ENCODE measurements around the gene PDE5A.

The PDE5A gene

GRCh38 chr4:119559044-119559647 is 69.5 kb downstream of the PDE5A start:
- Histone ChIP-seq H3K9me3 (ENCODE audit: control insufficient read depth in 5 of 5, low read length in 5 of 5) (peaks cover 0 to 7% (median 5%) of the 10 kb centered on the region in 5 donors), H3K36me3 (ENCODE audit: control insufficient read depth in 5 of 5, insufficient read depth in 5 of 5, low read length in 5 of 5) (peaks cover 0 to 3% (median 0%) of the 10 kb centered on the region in 5 donors), H3K9ac (ENCODE audit: low read length in 5 of 5) (no peak overlapping the region), H3K4me3 (ENCODE audit: low read depth in 1 of 5, low read length in 5 of 5) (no peak overlapping the region), H3K27ac (ENCODE audit: low read depth, low read length) (no peak overlapping the region), H3K27me3 (ENCODE audit: control insufficient read depth in 5 of 5, insufficient read depth in 4 of 5, low read length in 5 of 5) (no peaks in the 10 kb centered on the region), H3K4me1 (ENCODE audit: control insufficient read depth in 5 of 5, insufficient read depth in 5 of 5, low read length in 5 of 5) (no peaks in the 10 kb centered on the region)

DNA sequence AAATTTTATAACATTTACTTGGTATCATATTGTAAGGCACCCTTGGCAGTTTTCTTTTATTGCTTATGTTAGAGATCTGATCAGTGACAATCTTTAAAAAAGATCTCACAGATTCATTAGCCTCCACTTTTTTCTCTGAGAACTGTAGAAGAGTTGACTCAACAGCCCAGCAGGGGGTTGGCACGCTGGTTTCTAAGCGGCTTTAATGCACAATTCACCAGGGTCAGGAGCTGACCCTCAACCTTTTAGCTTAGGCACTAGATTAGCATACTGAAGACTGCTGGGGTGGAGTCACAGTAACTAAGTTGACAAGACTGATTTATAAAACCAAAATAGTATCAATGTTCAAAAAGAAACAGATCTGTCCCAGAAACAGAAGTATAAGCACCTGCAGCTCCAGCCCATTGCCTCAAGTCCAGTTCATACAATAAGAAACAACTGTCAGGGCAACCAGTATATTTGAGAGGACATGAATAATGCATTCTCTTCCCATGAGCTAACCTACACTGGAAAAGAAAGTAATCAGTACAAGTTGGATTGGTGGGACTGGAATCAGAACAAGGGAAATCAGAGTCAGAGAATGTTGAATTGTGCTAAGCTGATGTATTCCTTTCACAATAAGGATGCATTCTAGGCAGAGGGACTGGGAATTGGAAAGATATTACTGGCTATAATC is 77.6 kb downstream of the PDE5A start:
- Histone ChIP-seq H3K27ac (ENCODE audit: low read depth, low read length) (no peak overlapping the region), H3K4me3 (ENCODE audit: low read depth in 1 of 5, low read length in 5 of 5) (no peak overlapping the region), H3K27me3 (ENCODE audit: control insufficient read depth in 5 of 5, insufficient read depth in 4 of 5, low read length in 5 of 5) (no peaks in the 10 kb centered on the region), H3K36me3 (ENCODE audit: control insufficient read depth in 5 of 5, insufficient read depth in 5 of 5, low read length in 5 of 5) (peaks cover 0 to 16% (median 0%) of the 10 kb centered on the region in 5 donors), H3K9ac (ENCODE audit: low read length in 5 of 5) (no peak overlapping the region), H3K4me1 (ENCODE audit: control insufficient read depth in 5 of 5, insufficient read depth in 5 of 5, low read length in 5 of 5) (no peaks in the 10 kb centered on the region), H3K9me3 (ENCODE audit: control insufficient read depth in 5 of 5, low read length in 5 of 5) (no peaks in the 10 kb centered on the region)

DNA sequence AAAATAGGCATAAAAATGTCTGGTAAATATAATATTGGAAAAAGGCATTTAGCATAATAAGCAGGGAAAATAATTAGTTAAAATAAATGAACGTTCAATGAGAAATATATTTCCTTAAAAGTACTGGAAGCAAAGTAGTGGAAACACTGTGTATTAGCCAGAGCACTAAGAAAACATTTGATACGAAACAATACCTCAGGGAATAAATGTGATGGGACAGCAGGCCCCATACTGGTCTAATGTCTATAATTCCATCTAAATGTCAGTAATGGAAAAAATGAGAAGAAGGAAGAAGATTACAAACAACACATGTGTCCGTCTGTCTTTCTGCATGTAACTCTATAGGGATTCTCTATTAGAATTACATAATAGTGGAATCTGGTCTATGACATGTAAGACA is 79.0 kb downstream of the PDE5A start:
- Histone ChIP-seq H3K36me3 (ENCODE audit: control insufficient read depth in 5 of 5, insufficient read depth in 5 of 5, low read length in 5 of 5) (peaks cover 0 to 16% (median 0%) of the 10 kb centered on the region in 5 donors), H3K9ac (ENCODE audit: low read length in 5 of 5) (no peak overlapping the region), H3K4me3 (ENCODE audit: low read depth in 1 of 5, low read length in 5 of 5) (no peak overlapping the region), H3K27ac (ENCODE audit: low read depth, low read length) (no peak overlapping the region), H3K27me3 (ENCODE audit: control insufficient read depth in 5 of 5, insufficient read depth in 4 of 5, low read length in 5 of 5) (no peaks in the 10 kb centered on the region), H3K9me3 (ENCODE audit: control insufficient read depth in 5 of 5, low read length in 5 of 5) (no peaks in the 10 kb centered on the region), H3K4me1 (ENCODE audit: control insufficient read depth in 5 of 5, insufficient read depth in 5 of 5, low read length in 5 of 5) (no peaks in the 10 kb centered on the region)

GRCh38 chr4:119543779-119544178 is 84.8 kb downstream of the PDE5A start:
- Histone ChIP-seq H3K27me3 (ENCODE audit: control insufficient read depth in 5 of 5, insufficient read depth in 4 of 5, low read length in 5 of 5) (no peaks in the 10 kb centered on the region), H3K4me3 (ENCODE audit: low read depth in 1 of 5, low read length in 5 of 5) (no peak overlapping the region), H3K27ac (ENCODE audit: low read depth, low read length) (no peak overlapping the region), H3K36me3 (ENCODE audit: control insufficient read depth in 5 of 5, insufficient read depth in 5 of 5, low read length in 5 of 5) (peaks cover 0 to 4% (median 0%) of the 10 kb centered on the region in 5 donors), H3K9me3 (ENCODE audit: control insufficient read depth in 5 of 5, low read length in 5 of 5) (no peaks in the 10 kb centered on the region), H3K9ac (ENCODE audit: low read length in 5 of 5) (no peak overlapping the region), H3K4me1 (ENCODE audit: control insufficient read depth in 5 of 5, insufficient read depth in 5 of 5, low read length in 5 of 5) (peaks cover 0 to 3% (median 0%) of the 10 kb centered on the region in 5 donors)

DNA sequence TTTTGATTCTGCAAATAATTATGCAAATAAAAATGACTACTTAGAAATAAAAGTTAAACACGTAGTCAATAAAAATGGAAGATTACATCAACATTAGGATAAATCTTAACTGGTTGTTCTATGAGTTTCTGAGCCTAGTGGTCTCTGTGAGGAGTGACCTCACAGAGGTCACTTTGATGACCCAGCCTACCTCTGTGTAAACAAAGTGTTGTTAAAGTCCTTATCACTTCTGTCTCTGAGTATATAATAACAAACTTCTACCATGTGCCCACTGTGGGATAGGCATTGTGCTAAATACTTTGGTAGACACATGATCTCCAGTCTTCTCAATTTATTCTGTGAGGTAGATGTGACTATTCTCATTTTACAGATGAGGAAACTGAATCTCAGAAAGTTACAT is 85.4 kb downstream of the PDE5A start:
- Histone ChIP-seq H3K9me3 (ENCODE audit: control insufficient read depth in 5 of 5, low read length in 5 of 5) (no peaks in the 10 kb centered on the region), H3K9ac (ENCODE audit: low read length in 5 of 5) (no peak overlapping the region), H3K27me3 (ENCODE audit: control insufficient read depth in 5 of 5, insufficient read depth in 4 of 5, low read length in 5 of 5) (no peaks in the 10 kb centered on the region), H3K4me1 (ENCODE audit: control insufficient read depth in 5 of 5, insufficient read depth in 5 of 5, low read length in 5 of 5) (peaks cover 0 to 3% (median 0%) of the 10 kb centered on the region in 5 donors), H3K4me3 (ENCODE audit: low read depth in 1 of 5, low read length in 5 of 5) (no peak overlapping the region), H3K36me3 (ENCODE audit: control insufficient read depth in 5 of 5, insufficient read depth in 5 of 5, low read length in 5 of 5) (peaks cover under 1 to 7% (median 1%) of the 10 kb centered on the region in 5 donors), H3K27ac (ENCODE audit: low read depth, low read length) (no peak overlapping the region)

DNA sequence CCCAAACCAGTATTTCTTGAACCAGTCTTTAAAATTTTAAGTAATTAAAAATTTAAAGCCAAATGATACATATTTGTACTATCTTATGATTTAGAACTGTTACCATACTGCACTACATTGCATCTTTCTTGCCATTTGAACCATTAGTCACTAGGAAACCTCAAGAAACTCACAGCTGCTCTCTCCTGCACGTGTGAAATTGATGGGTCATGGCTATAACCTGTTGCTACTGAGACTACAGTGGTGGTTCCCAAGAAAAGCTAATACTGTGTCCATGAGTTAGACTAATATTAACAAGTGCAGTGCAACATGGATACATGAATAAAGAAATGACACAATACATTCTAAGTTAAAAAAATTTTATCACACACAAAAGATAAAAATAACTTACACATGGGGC is 88.4 kb downstream of the PDE5A start:
- H3K27ac ChIP-seq (ENCODE audit: low read depth, low read length), result no peak overlapping the region
- no peak overlapping the region for H3K9ac ChIP-seq (ENCODE audit: low read length in 5 of 5)
- no peaks in the 10 kb centered on the region for H3K27me3 ChIP-seq (ENCODE audit: control insufficient read depth in 5 of 5, insufficient read depth in 4 of 5, low read length in 5 of 5)
- no peaks in the 10 kb centered on the region for H3K9me3 ChIP-seq (ENCODE audit: control insufficient read depth in 5 of 5, low read length in 5 of 5)
- peaks cover 0 to 3% (median 0%) of the 10 kb centered on the region in 5 donors for H3K4me1 ChIP-seq (ENCODE audit: control insufficient read depth in 5 of 5, insufficient read depth in 5 of 5, low read length in 5 of 5)
- H3K36me3 ChIP-seq (ENCODE audit: control insufficient read depth in 5 of 5, insufficient read depth in 5 of 5, low read length in 5 of 5), result peaks cover 2 to 10% (median 6%) of the 10 kb centered on the region in 5 donors
- no peak overlapping the region for H3K4me3 ChIP-seq (ENCODE audit: low read depth in 1 of 5, low read length in 5 of 5)

DNA sequence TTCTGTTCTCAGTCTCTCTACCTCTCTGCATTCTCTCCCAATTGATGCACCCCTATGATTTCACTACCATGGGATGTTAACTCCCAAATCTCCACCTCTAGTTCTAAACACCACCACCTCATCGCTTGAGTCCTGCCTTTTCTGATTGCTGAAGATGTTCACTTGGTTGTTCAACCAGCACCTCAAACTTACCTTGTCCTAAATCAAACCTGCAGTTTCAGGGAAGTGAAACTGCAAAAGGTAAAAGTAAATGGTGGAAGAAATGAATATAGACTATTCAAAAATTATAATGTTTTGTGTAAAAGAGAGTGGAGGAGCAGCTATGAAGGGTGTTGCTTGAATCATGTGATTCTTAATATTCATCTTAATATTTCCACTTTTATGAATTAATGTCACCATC is 91.0 kb downstream of the PDE5A start:
- H3K27me3 ChIP-seq (ENCODE audit: control insufficient read depth in 5 of 5, insufficient read depth in 4 of 5, low read length in 5 of 5), result no peaks in the 10 kb centered on the region
- H3K27ac ChIP-seq (ENCODE audit: low read depth, low read length), result no peak overlapping the region
- H3K4me1 ChIP-seq (ENCODE audit: control insufficient read depth in 5 of 5, insufficient read depth in 5 of 5, low read length in 5 of 5), result peaks cover 0 to under 1% (median 0%) of the 10 kb centered on the region in 5 donors
- peaks cover 2 to 10% (median 7%) of the 10 kb centered on the region in 5 donors for H3K36me3 ChIP-seq (ENCODE audit: control insufficient read depth in 5 of 5, insufficient read depth in 5 of 5, low read length in 5 of 5)
- no peak overlapping the region for H3K4me3 ChIP-seq (ENCODE audit: low read depth in 1 of 5, low read length in 5 of 5)
- no peak overlapping the region for H3K9ac ChIP-seq (ENCODE audit: low read length in 5 of 5)
- no peaks in the 10 kb centered on the region for H3K9me3 ChIP-seq (ENCODE audit: control insufficient read depth in 5 of 5, low read length in 5 of 5)

- no peak overlapping the region for H3K9ac ChIP-seq (ENCODE audit: low read length in 5 of 5)
- no peak overlapping the region for H3K27ac ChIP-seq (ENCODE audit: low read depth, low read length)
- no peaks in the 10 kb centered on the region for H3K27me3 ChIP-seq (ENCODE audit: control insufficient read depth in 5 of 5, insufficient read depth in 4 of 5, low read length in 5 of 5)
- H3K36me3 ChIP-seq (ENCODE audit: control insufficient read depth in 5 of 5, insufficient read depth in 5 of 5, low read length in 5 of 5), result peaks cover under 1 to 10% (median 3%) of the 10 kb centered on the region in 5 donors
- no peaks in the 10 kb centered on the region for H3K4me1 ChIP-seq (ENCODE audit: control insufficient read depth in 5 of 5, insufficient read depth in 5 of 5, low read length in 5 of 5)
- no peaks in the 10 kb centered on the region for H3K9me3 ChIP-seq (ENCODE audit: control insufficient read depth in 5 of 5, low read length in 5 of 5)
- H3K4me3 ChIP-seq (ENCODE audit: low read depth in 1 of 5, low read length in 5 of 5), result no peak overlapping the region
Measured at GRCh38 chr4:119536572-119537528, 91.8 kb downstream of the PDE5A start.

DNA sequence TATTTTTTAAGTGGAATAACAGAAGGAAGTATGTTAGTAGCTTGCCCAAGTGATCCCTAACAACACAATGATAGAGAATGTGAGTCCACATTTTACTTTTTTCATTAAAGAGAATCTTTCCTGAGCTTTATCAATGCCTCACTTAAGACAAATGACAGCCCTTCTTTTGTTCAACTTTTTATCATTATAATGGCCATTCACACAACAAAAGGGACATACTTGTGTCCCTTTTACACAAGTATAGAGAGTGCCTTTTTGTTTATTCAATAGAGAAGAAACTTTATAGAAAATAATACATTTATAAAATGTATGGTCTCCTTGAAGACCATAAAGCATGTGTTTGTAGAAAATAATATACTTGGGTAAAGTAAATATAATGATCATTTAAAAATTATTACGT is 96.3 kb downstream of the PDE5A start:
- H3K4me1 ChIP-seq (ENCODE audit: control insufficient read depth in 5 of 5, insufficient read depth in 5 of 5, low read length in 5 of 5), result no peaks in the 10 kb centered on the region
- H3K4me3 ChIP-seq (ENCODE audit: low read depth in 1 of 5, low read length in 5 of 5), result no peak overlapping the region
- H3K9ac ChIP-seq (ENCODE audit: low read length in 5 of 5), result no peak overlapping the region
- H3K36me3 ChIP-seq (ENCODE audit: control insufficient read depth in 5 of 5, insufficient read depth in 5 of 5, low read length in 5 of 5), result peaks cover 0 to 9% (median 4%) of the 10 kb centered on the region in 5 donors
- no peak overlapping the region for H3K27ac ChIP-seq (ENCODE audit: low read depth, low read length)
- no peaks in the 10 kb centered on the region for H3K9me3 ChIP-seq (ENCODE audit: control insufficient read depth in 5 of 5, low read length in 5 of 5)
- H3K27me3 ChIP-seq (ENCODE audit: control insufficient read depth in 5 of 5, insufficient read depth in 4 of 5, low read length in 5 of 5), result no peaks in the 10 kb centered on the region

DNA sequence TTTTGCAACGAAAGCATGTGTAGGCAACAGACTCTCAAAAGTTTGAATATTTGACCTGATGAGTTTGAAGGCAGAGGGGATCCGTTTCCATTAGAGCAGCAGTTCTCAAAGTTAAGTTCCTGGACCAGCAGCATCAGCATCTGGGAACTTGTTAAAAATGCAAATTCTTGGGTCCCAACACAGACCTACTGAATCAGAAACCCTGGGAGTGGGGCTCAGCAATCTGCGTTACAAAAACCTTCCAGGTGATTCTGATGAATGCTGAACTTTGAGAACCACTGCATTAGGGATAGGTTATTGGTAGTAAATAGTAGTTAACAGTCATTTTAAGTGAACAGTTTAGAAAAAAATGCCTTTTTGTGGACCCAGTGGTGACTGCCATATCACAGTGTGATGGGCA is 98.8 kb downstream of the PDE5A start:
- no peaks in the 10 kb centered on the region for H3K27me3 ChIP-seq (ENCODE audit: control insufficient read depth in 5 of 5, insufficient read depth in 4 of 5, low read length in 5 of 5)
- H3K4me3 ChIP-seq (ENCODE audit: low read depth in 1 of 5, low read length in 5 of 5), result no peak overlapping the region
- no peak overlapping the region for H3K9ac ChIP-seq (ENCODE audit: low read length in 5 of 5)
- H3K36me3 ChIP-seq (ENCODE audit: control insufficient read depth in 5 of 5, insufficient read depth in 5 of 5, low read length in 5 of 5), result peaks cover 0 to 6% (median 4%) of the 10 kb centered on the region in 5 donors
- no peak overlapping the region for H3K27ac ChIP-seq (ENCODE audit: low read depth, low read length)
- H3K9me3 ChIP-seq (ENCODE audit: control insufficient read depth in 5 of 5, low read length in 5 of 5), result no peaks in the 10 kb centered on the region
- H3K4me1 ChIP-seq (ENCODE audit: control insufficient read depth in 5 of 5, insufficient read depth in 5 of 5, low read length in 5 of 5), result no peaks in the 10 kb centered on the region
